Left ventricle myocardium inferior (tissue), 1 donor: ENCODE data around the gene ZNF142. TPM values are rescaled to one million over a fixed set of nuclear protein-coding genes. Genes with fewer than 3 reads are reported as not detected.
"Not testable (repeated sequence)": the region's sequence is repeated elsewhere in the genome, so short reads cannot be mapped to it uniquely, and the experiment has no call there.

Experiments used
- DNase-seq: peaks from one replicate; pipeline ENCODE4 v3.0.0-alpha.2; 2020
- H3K27ac ChIP-seq: fragments of 200-600 bp; replicated peaks from 2 replicates; pipeline ENCODE4 v1.8.0; 2021
- H3K27me3 ChIP-seq: fragments of 200-600 bp; 2 replicates; pipeline ENCODE4 v1.8.0; 2021; ENCODE audit warnings: low read depth
- H3K36me3 ChIP-seq: fragments of 200-600 bp; 2 replicates; pipeline ENCODE4 v1.8.0; 2021
- H3K4me1 ChIP-seq: fragments of 200-600 bp; 2 replicates; pipeline ENCODE4 v1.8.0; 2021
- H3K4me3 ChIP-seq: fragments of 200-600 bp; 2 replicates; pipeline ENCODE4 v1.8.0; 2021; ENCODE audit warnings: mild to moderate bottlenecking, moderate library complexity
- H3K9me3 ChIP-seq: fragments of 200-600 bp; replicated peaks from 2 replicates; pipeline ENCODE4 v1.8.0; 2021
- CTCF ChIP-seq: fragments of 200-600 bp; IDR thresholded peaks from 2 replicates; pipeline ENCODE4 v1.8.0; 2021; ENCODE audit warnings: antibody characterized with exemption, mild to moderate bottlenecking, borderline replicate concordance
- intact Hi-C: fragments of 100-400 bp; cut with micrococcal nuclease; formaldehyde crosslinking; loops from one replicate; pipeline ENCODE4 v1.11.0; 2022
- total RNA-seq: library from RNA; stranded (reverse); fragmentation: NEBNext Ultra II Directional; extraction: Animal tissue kit (Norgen Biotek cat#: 25700); gene quantifications from one replicate; pipeline ENCODE4 v1.2.1, GENCODE V29; 2021
- donor health status: DM: no; HTN: yes; CAD: no; lungs with severe emphysema.

ZNF142 gene
- total RNA-seq, 1 donor from 2014 or later: 19.9 TPM

DNA sequence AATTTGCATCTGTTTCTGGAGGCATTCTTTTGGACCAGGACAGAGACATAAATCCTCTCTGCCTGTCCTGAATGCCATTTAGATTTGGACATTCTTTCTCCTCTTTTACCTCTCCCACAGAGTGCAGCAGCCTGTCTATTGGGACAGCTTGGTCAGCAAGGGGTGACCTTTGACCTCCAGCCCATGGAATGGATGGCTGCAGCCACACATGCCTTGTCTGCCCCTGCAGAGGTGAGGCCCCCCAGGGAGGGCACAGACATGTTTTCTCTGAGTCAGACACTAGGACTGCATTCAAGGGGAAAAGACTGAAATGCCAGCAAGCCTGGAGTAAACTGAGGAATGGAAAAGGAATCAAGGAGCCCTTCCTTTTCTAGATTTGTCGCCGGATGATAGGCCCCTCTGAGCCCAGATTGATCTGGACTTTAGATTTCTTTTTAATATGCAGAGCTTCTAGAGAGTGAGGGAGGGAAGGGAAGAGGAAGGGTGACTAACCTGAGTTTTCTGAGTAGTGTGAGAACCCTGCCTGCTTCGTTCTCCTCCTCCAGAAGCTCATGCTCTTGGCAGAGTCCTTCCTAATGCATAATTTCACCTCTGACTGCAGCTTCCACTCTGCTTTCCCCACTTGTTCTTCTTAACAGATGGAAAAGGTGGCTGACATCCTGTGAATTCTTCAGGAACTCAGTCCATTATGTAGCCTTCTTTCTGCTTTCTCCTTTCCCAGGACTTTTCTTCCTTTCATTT is 35.2 kb upstream of the ZNF142 start:
- H3K36me3 ChIP-seq: peaks cover 78% of the 10 kb centered on the region
- no peak for TF ChIP-seq CTCF
- no peaks in the 10 kb centered on the region for H3K9me3 ChIP-seq
- peaks cover 4% of the 10 kb centered on the region for H3K4me1 ChIP-seq
- no peak overlapping the region for H3K27ac ChIP-seq
- intact Hi-C loops: no loop called here
- no peaks in the 10 kb centered on the region for H3K27me3 ChIP-seq
- no peak overlapping the region for H3K4me3 ChIP-seq
- no peak for DNase-seq

- Histone ChIP-seq H3K27me3 (no peaks in the 10 kb centered on the region), H3K4me3 (no peak overlapping the region), H3K9me3 (no peaks in the 10 kb centered on the region), H3K27ac (no peak overlapping the region), H3K4me1 (peaks cover 8% of the 10 kb centered on the region), H3K36me3 (peaks cover 64% of the 10 kb centered on the region)
- TF ChIP-seq CTCF: no peak
- no peak for DNase-seq
- intact Hi-C loops: no loop called here
Observed at GRCh38 chr2:218691234-218691633, 31.8 kb upstream of the ZNF142 start.

- H3K4me3 ChIP-seq, H3K9me3 ChIP-seq, H3K27ac ChIP-seq, H3K4me1 ChIP-seq, DNase-seq, intact Hi-C loops, H3K27me3 ChIP-seq: not testable (repeated sequence)
- TF ChIP-seq CTCF: peak; percentile 87
- H3K36me3 ChIP-seq: peaks cover 40% of the 10 kb centered on the region
Observed at GRCh38 chr2:218687400-218688060, 28.1 kb upstream of the ZNF142 start.

DNA sequence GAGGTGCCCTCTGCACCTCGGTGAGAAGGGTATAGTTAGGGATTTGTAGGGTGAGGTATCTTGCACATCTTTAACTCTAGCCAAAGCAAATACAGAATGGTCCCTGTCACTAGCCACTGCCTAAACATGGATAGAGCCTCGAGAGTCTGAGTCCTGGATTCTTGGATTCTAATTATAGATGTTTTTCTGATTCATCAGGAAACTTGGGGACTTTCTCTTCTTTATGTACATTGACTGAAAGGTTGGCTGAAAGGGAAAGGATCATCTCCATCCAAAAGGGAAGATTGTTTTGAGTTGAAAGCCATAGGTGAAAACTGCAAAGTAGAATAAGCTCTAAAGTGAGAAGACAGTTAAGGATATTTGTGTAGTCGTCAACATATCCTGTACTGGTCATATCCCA is 20.6 kb upstream of the ZNF142 start:
- no peak for TF ChIP-seq CTCF
- no peaks in the 10 kb centered on the region for H3K27me3 ChIP-seq
- no peak for DNase-seq
- H3K27ac ChIP-seq: no peak overlapping the region
- H3K36me3 ChIP-seq: peaks cover 49% of the 10 kb centered on the region
- H3K4me1 ChIP-seq: no peaks in the 10 kb centered on the region
- no peak overlapping the region for H3K4me3 ChIP-seq
- intact Hi-C loops: no loop called here
- no peaks in the 10 kb centered on the region for H3K9me3 ChIP-seq

DNA sequence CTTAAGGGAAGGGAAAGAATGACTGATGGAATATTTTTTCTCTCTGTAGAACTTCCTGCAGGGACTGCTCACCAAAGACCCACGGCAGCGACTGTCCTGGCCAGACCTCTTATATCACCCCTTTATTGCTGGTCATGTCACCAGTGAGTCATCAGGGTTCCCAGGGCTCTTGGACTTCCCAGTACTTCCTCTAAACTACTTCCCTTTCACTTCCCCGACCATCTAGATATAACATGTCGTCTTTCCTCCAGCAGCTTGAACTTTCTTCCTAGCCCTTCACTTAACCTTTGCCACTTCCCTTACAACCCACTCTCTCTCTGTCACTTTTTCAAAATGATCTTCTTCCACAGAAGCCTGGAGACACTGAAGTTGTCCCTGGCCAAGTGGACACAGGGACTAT is 19.7 kb upstream of the ZNF142 start:
- Histone ChIP-seq H3K9me3 (no peaks in the 10 kb centered on the region), H3K27ac (no peak overlapping the region), H3K4me1 (no peaks in the 10 kb centered on the region), H3K4me3 (no peak overlapping the region), H3K27me3 (no peaks in the 10 kb centered on the region), H3K36me3 (peaks cover 49% of the 10 kb centered on the region)
- intact Hi-C loops: no loop called here
- no peak for DNase-seq
- no peak for TF ChIP-seq CTCF
